H1 (cell line): Measurements from ENCODE around the gene ATP13A3. TPM values are rescaled to one million over a fixed set of nuclear protein-coding genes. Genes with fewer than 3 reads are reported as not detected.

Experiments
- CTCF ChIA-PET: fragments of 300-600 bp; sonication (Branson Sonifier 250); formaldehyde crosslinking; loops from one replicate; lab custom pipeline; 2021; ENCODE audit not compliant: partially characterized antibody; lab: Charles Lee
- POLR2A ChIA-PET: fragments of 300-600 bp; sonication (Branson Sonifier 250); formaldehyde crosslinking; loops from one replicate; lab custom pipeline; 2021; ENCODE audit warnings: inconsistent platforms; ENCODE audit not compliant: partially characterized antibody; lab: Charles Lee
- DNase-seq, 2 experiments: peaks; one replicate each; pipeline versions ENCODE4 v3.0.0 to v3.0.0-alpha.2; 2010 to 2022; ENCODE audit warnings: low spot score in 2 of 2, low read depth in 1 of 2, mixed read lengths in 1 of 2
- FAIRE-seq: peaks from 2 replicates; lab custom pipeline; 2011; peaks lifted over from hg19 to GRCh38; lab: Jason Lieb, UNC
- H2AFZ ChIP-seq: 2 replicates; pipeline ENCODE4 v1.8.1; 2012; ENCODE audit warnings: low read length, inconsistent platforms
- H2AK5ac ChIP-seq: 2 replicates; pipeline ENCODE4 v1.6.1; 2013; ENCODE audit warnings: low read depth, low read length
- H2BK120ac ChIP-seq: replicated peaks from 2 replicates; pipeline ENCODE3; 2013; ENCODE audit warnings: low read depth, low read length, inconsistent platforms
- H2BK12ac ChIP-seq: 2 replicates; pipeline ENCODE4 v1.6.1; 2013; ENCODE audit warnings: low read depth, low read length
- H2BK15ac ChIP-seq: 2 replicates; pipeline ENCODE4 v1.6.1; 2013; ENCODE audit warnings: low read length
- H2BK20ac ChIP-seq: 2 replicates; pipeline ENCODE4 v1.6.1; 2013; ENCODE audit warnings: low read length
- H2BK5ac ChIP-seq: 2 replicates; pipeline ENCODE4 v1.6.1; 2013; ENCODE audit warnings: low read depth, low read length
- H3K14ac ChIP-seq: 2 replicates; pipeline ENCODE4 v1.6.1; 2013; ENCODE audit warnings: inconsistent platforms; ENCODE audit not compliant: insufficient read length
- H3K18ac ChIP-seq: 2 replicates; pipeline ENCODE4 v1.6.1; 2013; ENCODE audit warnings: low read length; ENCODE audit errors: extremely low read depth
- H3K23ac ChIP-seq: 2 replicates; pipeline ENCODE4 v1.6.1; 2013; ENCODE audit warnings: inconsistent platforms; ENCODE audit not compliant: insufficient read length
- H3K23me2 ChIP-seq: 2 replicates; pipeline ENCODE4 v1.6.1; 2013; ENCODE audit warnings: low read depth, low read length
- H3K27ac ChIP-seq: 2 replicates; pipeline ENCODE4 v1.6.1; 2011; ENCODE audit warnings: low read depth, low read length, inconsistent platforms
- H3K27me3 ChIP-seq, 4 experiments: replicated peaks in 1 of 4; 1 replicate in 1 of 4; 2 replicates in 3 of 4; pipeline versions ENCODE4 v1.6.1 to v1.8.1; 2011 to 2013; ENCODE audit warnings: low read length in 3 of 4, mild to moderate bottlenecking in 3 of 4, inconsistent platforms in 2 of 4, mixed read lengths in 2 of 4, moderate library complexity in 1 of 4; ENCODE audit not compliant: control insufficient read depth in 3 of 4, insufficient read depth in 3 of 4; ENCODE audit errors: extremely low read depth in 1 of 4
- H3K36me3 ChIP-seq, 4 experiments: 2 replicates each; pipeline versions ENCODE4 v1.6.1 to v1.8.1; 2011 to 2013; ENCODE audit warnings: mild to moderate bottlenecking in 4 of 4, low read length in 3 of 4, moderate library complexity in 2 of 4, control low read depth in 1 of 4, inconsistent platforms in 1 of 4; ENCODE audit not compliant: insufficient read depth in 4 of 4, control insufficient read depth in 2 of 4
- H3K4ac ChIP-seq: replicated peaks from 2 replicates; pipeline ENCODE3; 2013; ENCODE audit warnings: low read length, low read depth, mixed read lengths, inconsistent platforms; ENCODE audit not compliant: insufficient read length
- H3K4me1 ChIP-seq, 4 experiments: replicated peaks in 1 of 4; 1 replicate in 1 of 4; 2 replicates in 3 of 4; pipeline versions ENCODE4 v1.6.1 to v1.8.1; 2011 to 2013; ENCODE audit warnings: low read length in 3 of 4, inconsistent platforms in 2 of 4, mixed read lengths in 1 of 4; ENCODE audit not compliant: insufficient read depth in 4 of 4, control insufficient read depth in 3 of 4
- H3K4me2 ChIP-seq, 2 experiments: 2 replicates each; pipeline versions ENCODE4 v1.6.1 to v1.8.1; 2011 to 2013; ENCODE audit warnings: low read depth in 2 of 2, low read length in 2 of 2, control low read depth in 1 of 2, inconsistent platforms in 1 of 2, mild to moderate bottlenecking in 1 of 2; ENCODE audit not compliant: insufficient read depth in 1 of 2
- H3K4me3 ChIP-seq, 4 experiments: fragments of 200-600, 300-600 bp in 1 of 4; sonication (generic), shearing (Covaris generic), sonication (Bioruptor Twin) in 1 of 4; 2 replicates each; pipeline versions ENCODE4 v1.5.1 to v1.8.1; 2011 to 2016; ENCODE audit warnings: low read length in 4 of 4, low read depth in 3 of 4, control low read depth in 2 of 4, inconsistent platforms in 2 of 4, mild to moderate bottlenecking in 2 of 4, mixed read lengths in 1 of 4, moderate library complexity in 1 of 4; ENCODE audit not compliant: insufficient read depth in 2 of 4; ENCODE audit errors: extremely low read depth in 1 of 4
- H3K56ac ChIP-seq: replicated peaks from 2 replicates; pipeline ENCODE3; 2013; ENCODE audit warnings: low read depth, mild to moderate bottlenecking, mixed read lengths, low read length, inconsistent platforms; ENCODE audit not compliant: insufficient read length
- H3K79me1 ChIP-seq: 2 replicates; pipeline ENCODE4 v1.6.1; 2013; ENCODE audit warnings: low read depth, low read length, control low read depth
- H3K79me2 ChIP-seq, 2 experiments: 2 replicates each; pipeline versions ENCODE4 v1.6.1 to v1.8.1; 2012 to 2013; ENCODE audit warnings: low read length in 2 of 2, mild to moderate bottlenecking in 2 of 2, inconsistent platforms in 1 of 2; ENCODE audit not compliant: insufficient read depth in 2 of 2, control insufficient read depth in 1 of 2
- H3K9ac ChIP-seq, 4 experiments: replicated peaks in 1 of 4; 1 replicate in 1 of 4; 2 replicates in 3 of 4; pipeline versions ENCODE4 v1.6.1 to v1.8.1; 2011 to 2013; ENCODE audit warnings: low read depth in 3 of 4, low read length in 3 of 4, control low read depth in 2 of 4, mild to moderate bottlenecking in 2 of 4, moderate library complexity in 2 of 4, inconsistent platforms in 1 of 4; ENCODE audit errors: extremely low read depth in 1 of 4
- H3K9me3 ChIP-seq, 2 experiments: 2 replicates each; pipeline versions ENCODE4 v1.6.1 to v1.8.1; 2012 to 2013; ENCODE audit warnings: mild to moderate bottlenecking in 2 of 2, moderate library complexity in 2 of 2, control low read depth in 1 of 2, inconsistent platforms in 1 of 2, low read depth in 1 of 2, low read length in 1 of 2, mixed read lengths in 1 of 2; ENCODE audit not compliant: insufficient read depth in 2 of 2
- H4K20me1 ChIP-seq, 2 experiments: replicated peaks in 1 of 2; 2 replicates each; pipeline versions ENCODE3 to v1.8.1; 2011 to 2013; ENCODE audit warnings: inconsistent platforms in 2 of 2, low read length in 2 of 2, mild to moderate bottlenecking in 1 of 2; ENCODE audit not compliant: insufficient read depth in 2 of 2, control insufficient read depth in 1 of 2
- H4K5ac ChIP-seq: 2 replicates; pipeline ENCODE4 v1.6.1; 2013; ENCODE audit warnings: low read length, low read depth, mixed read lengths, inconsistent platforms; ENCODE audit not compliant: insufficient read length
- H4K8ac ChIP-seq: 2 replicates; pipeline ENCODE4 v1.8.0; 2013; ENCODE audit warnings: mild to moderate bottlenecking, moderate library complexity, low read length, inconsistent platforms; ENCODE audit not compliant: insufficient read depth; ENCODE audit errors: extremely low read depth
- H4K91ac ChIP-seq: replicated peaks from 2 replicates; pipeline ENCODE3; 2013; ENCODE audit warnings: low read length, mixed read lengths, inconsistent platforms; ENCODE audit not compliant: insufficient read length
- BACH1 ChIP-seq: IDR thresholded peaks from 2 replicates; pipeline ENCODE4 v1.6.1; 2012; ENCODE audit warnings: low read length, improper control_type of control experiment
- JUND ChIP-seq: IDR thresholded peaks from 2 replicates; pipeline ENCODE4 v1.6.1; 2011; ENCODE audit warnings: mild to moderate bottlenecking, improper control_type of control experiment, low read length
- MAFK ChIP-seq: IDR thresholded peaks from 2 replicates; pipeline ENCODE4 v1.6.1; 2012; ENCODE audit warnings: low read depth, mild to moderate bottlenecking, improper control_type of control experiment, low read length
- POLR2AphosphoS5 ChIP-seq: IDR thresholded peaks from 2 replicates; pipeline ENCODE4 v1.6.1; 2011; ENCODE audit warnings: low read depth, low read length
- RFX5 ChIP-seq: IDR thresholded peaks from 2 replicates; pipeline ENCODE4 v1.6.1; 2011; ENCODE audit warnings: low read depth, low read length, improper control_type of control experiment, borderline replicate concordance
- RNF2 ChIP-seq: fragments of 200-900, 300-1000 bp; sonication (generic); IDR thresholded peaks from 2 replicates; pipeline ENCODE4 v1.7.1; 2016; ENCODE audit warnings: borderline replicate concordance, low read depth, mild to moderate bottlenecking, antibody characterized with exemption, low read length; ENCODE audit not compliant: poor library complexity, severe bottlenecking; ENCODE audit errors: missing control alignments
- SIRT6 ChIP-seq: IDR thresholded peaks from one replicate; pipeline ENCODE4 v1.7.1; 2012; ENCODE audit warnings: low read length, inconsistent platforms
- SP1 ChIP-seq: IDR thresholded peaks from 2 replicates; pipeline ENCODE4 v1.6.1; 2011; ENCODE audit warnings: low read depth, low read length
- SP4 ChIP-seq: IDR thresholded peaks from 2 replicates; pipeline ENCODE4 v1.6.1; 2012; ENCODE audit warnings: low read length, inconsistent platforms
- polyA plus RNA-seq, 7 experiments: library from polyadenylated mRNA; depleted of rRNA in 3 of 7; stranded (reverse) in 5 of 7; unstranded in 2 of 7; fragments of >200 nt in 5 of 7; fragments of 200-250 nt in 2 of 7; gene quantifications; 1 replicate in 5 of 7; 2 replicates in 1 of 7; 4 replicates in 1 of 7; pipeline versions ENCODE4 v1.2.1 to v1.2.3, GENCODE V29; 2011 to 2013; ENCODE audit warnings: missing spikeins in 2 of 7, mixed read lengths in 2 of 7
- total RNA-seq: library from RNA; stranded (reverse); fragmentation: NEBNext Ultra II Directional; extraction: Animal tissue kit (Norgen Biotek cat#: 25700); gene quantifications from 2 replicates; pipeline ENCODE4 v1.2.1, GENCODE V29; 2021

The ATP13A3 gene
- total and polyA plus RNA-seq, 2 of the 8 experiments (the other 6 are each of a cell fraction or from before 2014, with no cell fraction given) = 18.6 to 92.2 TPM

DNA sequence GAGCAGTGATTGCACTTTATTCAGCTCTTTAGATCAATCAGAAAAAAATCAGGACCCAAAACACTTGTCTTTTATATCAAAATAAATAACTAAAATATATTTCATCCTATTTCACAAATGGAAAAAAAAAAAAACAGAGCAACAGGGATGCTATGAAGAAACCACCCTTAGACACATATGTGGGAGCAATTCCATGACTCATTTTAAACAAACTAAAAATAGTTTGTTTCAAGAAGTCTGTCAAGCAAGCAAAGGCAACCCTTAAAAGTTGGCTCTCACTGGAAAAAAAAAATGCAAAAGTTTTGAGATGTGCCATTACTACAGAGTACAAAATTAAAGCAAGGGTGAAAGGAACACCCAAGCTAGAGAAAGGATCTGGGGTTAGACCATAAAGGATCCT is 5.7 kb downstream of the ATP13A3 start:
- Histone ChIP-seq H4K8ac (no peak overlapping the region), H3K79me2 (peaks cover 12 to 99% of the 10 kb centered on the region in 2 experiments), H3K14ac (no peak overlapping the region), H3K18ac (no peak overlapping the region), H3K4ac (no peak overlapping the region), H3K23ac (no peak overlapping the region), H4K5ac (no peak overlapping the region), H2AK5ac (no peak overlapping the region), H2BK12ac (no peak overlapping the region), H2BK120ac (no peak overlapping the region), H3K9me3 (no peaks in the 10 kb centered on the region), H4K91ac (no peak overlapping the region), H2BK20ac (no peak overlapping the region), H3K27me3 (no peaks in the 10 kb centered on the region), H2AFZ (no peak overlapping the region), H3K56ac (no peak overlapping the region), H3K4me3 (no peak overlapping the region), H3K4me1 (peaks cover 0 to 2% (median 0%) of the 10 kb centered on the region in 4 experiments; a peak in 2 of 7 replicates), H3K79me1 (no peaks in the 10 kb centered on the region; the same call in 1 of the 2 replicates), H2BK5ac (no peak overlapping the region), H3K27ac (no peak overlapping the region), H4K20me1 (peaks cover 6 to 14% of the 10 kb centered on the region in 2 experiments), H3K4me2 (no peak overlapping the region), H3K9ac (no peak overlapping the region; a peak in 1 of 7 replicates), H2BK15ac (no peak overlapping the region), H3K36me3 (peaks cover 0 to 8% (median 3%) of the 10 kb centered on the region in 4 experiments; a peak in 2 of 8 replicates), H3K23me2 (peaks cover 7% of the 10 kb centered on the region; the same call in 1 of the 2 replicates)
- no peak for FAIRE-seq
- DNase-seq = no peak
- POLR2A ChIA-PET = no interaction called here
- CTCF ChIA-PET = interaction anchor here (1.4 kb wide), 2 partner anchors 9 to 10 kb away, joined by 4 to 6 read pairs; no protein-coding TSS in a partner anchor
- no peak for TF ChIP-seq RFX5
- TF ChIP-seq MAFK = no peak
- no peak for TF ChIP-seq BACH1
- TF ChIP-seq POLR2AphosphoS5 = no peak
- TF ChIP-seq RNF2 = no peak
- TF ChIP-seq SIRT6 = no peak
- no peak for TF ChIP-seq JUND
- no peak for TF ChIP-seq SP1
- TF ChIP-seq SP4 = no peak
